ENCODE data around the gene ADAMTSL2.

ADAMTSL2 gene

DNA sequence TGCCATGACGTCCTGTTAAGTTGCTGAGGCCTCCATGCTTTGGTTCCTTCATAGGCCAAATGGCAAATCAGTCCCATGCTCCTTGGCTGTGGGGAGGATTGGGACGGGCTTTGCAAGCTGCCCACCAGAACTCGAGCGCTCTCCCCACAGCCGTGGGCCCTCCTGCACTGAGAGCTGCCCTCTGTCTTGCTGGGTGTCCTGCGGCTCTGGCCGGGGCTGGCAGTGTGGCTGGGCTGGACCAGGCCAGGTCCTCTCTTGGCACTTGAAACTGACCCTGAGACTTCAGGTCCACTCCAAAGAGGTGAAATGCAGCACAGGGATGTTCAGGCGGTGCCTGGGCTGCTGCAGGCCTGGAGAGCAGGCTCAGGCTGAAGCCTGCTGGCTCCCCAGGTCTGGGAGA, 16.8 kb upstream of the ADAMTSL2 start:
- no peak for TF ChIP-seq EZH2phosphoT487 (IDR thresholded peaks at IDR 0.05; ENCODE audit: low read depth)
- TF ChIP-seq, protein P1, sequence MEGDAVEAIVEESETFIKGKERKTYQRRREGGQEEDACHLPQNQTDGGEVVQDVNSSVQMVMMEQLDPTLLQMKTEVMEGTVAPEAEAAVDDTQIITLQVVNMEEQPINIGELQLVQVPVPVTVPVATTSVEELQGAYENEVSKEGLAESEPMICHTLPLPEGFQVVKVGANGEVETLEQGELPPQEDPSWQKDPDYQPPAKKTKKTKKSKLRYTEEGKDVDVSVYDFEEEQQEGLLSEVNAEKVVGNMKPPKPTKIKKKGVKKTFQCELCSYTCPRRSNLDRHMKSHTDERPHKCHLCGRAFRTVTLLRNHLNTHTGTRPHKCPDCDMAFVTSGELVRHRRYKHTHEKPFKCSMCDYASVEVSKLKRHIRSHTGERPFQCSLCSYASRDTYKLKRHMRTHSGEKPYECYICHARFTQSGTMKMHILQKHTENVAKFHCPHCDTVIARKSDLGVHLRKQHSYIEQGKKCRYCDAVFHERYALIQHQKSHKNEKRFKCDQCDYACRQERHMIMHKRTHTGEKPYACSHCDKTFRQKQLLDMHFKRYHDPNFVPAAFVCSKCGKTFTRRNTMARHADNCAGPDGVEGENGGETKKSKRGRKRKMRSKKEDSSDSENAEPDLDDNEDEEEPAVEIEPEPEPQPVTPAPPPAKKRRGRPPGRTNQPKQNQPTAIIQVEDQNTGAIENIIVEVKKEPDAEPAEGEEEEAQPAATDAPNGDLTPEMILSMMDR (IDR thresholded peaks at IDR 0.05; ENCODE audit: low read depth, low read length) = no peak
- H3K4me3 ChIP-seq (ENCODE audit: low read length) = no peak overlapping the region
- H3K9me3 ChIP-seq (ENCODE audit: insufficient read depth, low read length) = no peaks in the 10 kb centered on the region
- no peaks in the 10 kb centered on the region for H3K4me1 ChIP-seq (ENCODE audit: low read length)
- no peak overlapping the region for H2AFZ ChIP-seq (ENCODE audit: low read depth, low read length)
- H3K27ac ChIP-seq (ENCODE audit: low read length) = no peak overlapping the region
- H3K4me2 ChIP-seq (ENCODE audit: low read length) = no peak overlapping the region
- H3K36me3 ChIP-seq (replicated peaks; ENCODE audit: low read depth, low read length) = no peaks in the 10 kb centered on the region
- no peak overlapping the region for H3K9ac ChIP-seq (ENCODE audit: low read length)
- H4K20me1 ChIP-seq (ENCODE audit: insufficient read depth, low read length) = no peaks in the 10 kb centered on the region
- H3K79me2 ChIP-seq (ENCODE audit: low read length) = no peaks in the 10 kb centered on the region
- H3K27me3 ChIP-seq (ENCODE audit: low read depth, low read length) = peaks cover 9% of the 10 kb centered on the region

DNA sequence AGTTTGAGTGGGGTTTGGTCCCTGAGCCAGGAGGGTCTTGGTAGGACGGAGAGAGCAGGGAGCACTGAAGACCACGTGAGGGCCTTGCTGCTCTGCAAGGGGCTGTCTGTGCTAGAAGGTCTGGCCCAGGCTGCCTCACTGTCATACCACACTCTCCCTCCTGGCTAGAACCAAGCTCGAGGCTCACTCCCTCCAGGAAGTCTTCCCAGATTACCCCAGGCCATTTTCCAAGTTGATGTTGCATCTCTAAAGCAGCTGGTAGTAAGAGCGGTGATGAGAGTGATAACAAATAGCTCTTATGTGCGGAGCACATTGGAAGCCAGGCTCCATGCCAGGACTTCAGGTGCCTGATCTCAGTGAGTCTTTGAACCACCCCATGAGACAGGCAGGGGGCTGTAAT, 16.3 kb upstream of the ADAMTSL2 start:
- Histone ChIP-seq H3K4me1 (ENCODE audit: low read length) (no peaks in the 10 kb centered on the region), H3K27ac (ENCODE audit: low read length) (no peak overlapping the region), H3K9me3 (ENCODE audit: insufficient read depth, low read length) (no peaks in the 10 kb centered on the region), H2AFZ (ENCODE audit: low read depth, low read length) (no peak overlapping the region), H3K27me3 (ENCODE audit: low read depth, low read length) (peaks cover 13% of the 10 kb centered on the region), H3K4me3 (ENCODE audit: low read length) (no peak overlapping the region), H3K4me2 (ENCODE audit: low read length) (no peak overlapping the region), H4K20me1 (ENCODE audit: insufficient read depth, low read length) (no peaks in the 10 kb centered on the region), H3K9ac (ENCODE audit: low read length) (no peak overlapping the region), H3K36me3 (replicated peaks; ENCODE audit: low read depth, low read length) (no peaks in the 10 kb centered on the region), H3K79me2 (ENCODE audit: low read length) (no peaks in the 10 kb centered on the region)
- no peak for TF ChIP-seq EZH2phosphoT487 (IDR thresholded peaks at IDR 0.05; ENCODE audit: low read depth)
- TF ChIP-seq, protein P1 (IDR thresholded peaks at IDR 0.05; ENCODE audit: low read depth, low read length) = no peak

DNA sequence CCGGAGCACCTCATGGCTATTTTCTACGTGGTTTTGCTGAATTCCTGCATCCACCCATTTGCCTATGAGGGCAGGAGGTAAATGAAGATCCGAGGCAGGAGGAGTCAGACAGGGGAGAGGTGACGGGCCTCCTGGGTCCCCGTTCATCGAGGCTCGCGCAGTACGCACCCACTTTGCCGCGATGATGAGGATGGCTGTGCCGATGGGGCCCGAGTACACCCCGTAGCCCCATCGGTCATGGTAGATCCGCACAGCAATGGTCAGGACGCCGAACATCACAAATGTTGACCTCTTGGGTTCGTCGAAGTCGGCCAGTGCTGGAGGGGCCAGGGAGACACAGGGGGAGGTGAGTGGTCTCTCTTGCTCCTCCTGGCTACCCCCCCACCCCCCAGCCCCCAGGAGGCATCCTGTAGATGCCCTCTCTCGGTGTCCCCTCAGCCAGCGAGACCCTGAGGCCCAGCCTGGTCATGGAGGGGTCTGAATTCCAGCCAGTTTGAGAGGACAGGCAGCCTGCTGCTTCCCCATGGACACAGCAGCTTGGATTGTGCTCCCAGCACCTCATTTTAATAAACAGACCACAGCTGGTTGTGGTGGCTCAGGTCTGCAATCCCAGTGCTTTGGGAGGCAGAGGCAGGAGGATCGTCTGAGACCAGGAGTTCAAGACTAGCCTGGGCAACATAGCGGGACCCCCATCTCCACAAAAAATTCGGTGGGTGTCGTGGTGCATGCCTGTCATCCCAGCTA, 15.6 kb upstream of the ADAMTSL2 start:
- no peaks in the 10 kb centered on the region for H3K4me1 ChIP-seq (ENCODE audit: low read length)
- H3K4me3 ChIP-seq (ENCODE audit: low read length) = no peak overlapping the region
- no peak overlapping the region for H3K27ac ChIP-seq (ENCODE audit: low read length)
- no peak overlapping the region for H3K4me2 ChIP-seq (ENCODE audit: low read length)
- H2AFZ ChIP-seq (ENCODE audit: low read depth, low read length) = no peak overlapping the region
- H3K9ac ChIP-seq (ENCODE audit: low read length) = no peak overlapping the region
- H3K36me3 ChIP-seq (replicated peaks; ENCODE audit: low read depth, low read length) = no peaks in the 10 kb centered on the region
- peaks cover 14% of the 10 kb centered on the region for H3K27me3 ChIP-seq (ENCODE audit: low read depth, low read length)
- H3K9me3 ChIP-seq (ENCODE audit: insufficient read depth, low read length) = no peaks in the 10 kb centered on the region
- H3K79me2 ChIP-seq (ENCODE audit: low read length) = no peaks in the 10 kb centered on the region
- TF ChIP-seq, protein P1 (IDR thresholded peaks at IDR 0.05; ENCODE audit: low read depth, low read length) = no peak
- TF ChIP-seq EZH2phosphoT487 (IDR thresholded peaks at IDR 0.05; ENCODE audit: low read depth) = no peak
- no peaks in the 10 kb centered on the region for H4K20me1 ChIP-seq (ENCODE audit: insufficient read depth, low read length)

DNA sequence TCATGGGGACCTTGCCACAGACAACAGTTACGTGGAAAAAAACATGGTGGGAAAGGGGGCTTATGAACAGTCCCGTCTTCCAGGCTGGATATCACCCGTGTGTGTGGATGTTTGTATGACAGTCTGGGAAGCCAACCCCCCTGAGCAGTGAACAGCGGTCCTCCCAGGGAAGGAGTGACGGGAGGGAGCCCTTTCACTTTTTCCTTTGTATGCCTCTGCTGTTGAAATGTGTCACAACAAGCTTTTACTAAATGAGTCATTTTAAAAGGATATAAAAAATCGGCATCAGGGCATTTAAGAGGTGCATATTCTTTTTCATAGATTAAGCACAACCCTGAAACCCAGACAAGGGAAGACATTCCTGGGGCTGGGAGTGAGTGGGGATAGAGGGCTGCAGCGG, 14.8 kb upstream of the ADAMTSL2 start:
- Histone ChIP-seq H3K9me3 (ENCODE audit: insufficient read depth, low read length) (no peaks in the 10 kb centered on the region), H3K79me2 (ENCODE audit: low read length) (no peaks in the 10 kb centered on the region), H3K4me1 (ENCODE audit: low read length) (no peaks in the 10 kb centered on the region), H3K27me3 (ENCODE audit: low read depth, low read length) (peaks cover 14% of the 10 kb centered on the region), H3K36me3 (replicated peaks; ENCODE audit: low read depth, low read length) (no peaks in the 10 kb centered on the region), H3K27ac (ENCODE audit: low read length) (no peak overlapping the region), H3K4me3 (ENCODE audit: low read length) (no peak overlapping the region), H4K20me1 (ENCODE audit: insufficient read depth, low read length) (no peaks in the 10 kb centered on the region), H2AFZ (ENCODE audit: low read depth, low read length) (no peak overlapping the region), H3K9ac (ENCODE audit: low read length) (no peak overlapping the region), H3K4me2 (ENCODE audit: low read length) (no peak overlapping the region)
- TF ChIP-seq EZH2phosphoT487 (IDR thresholded peaks at IDR 0.05; ENCODE audit: low read depth) = no peak
- TF ChIP-seq, protein P1 (IDR thresholded peaks at IDR 0.05; ENCODE audit: low read depth, low read length) = no peak
